Activated CD4-positive, alpha-beta T cell treated with anti-CD3 and anti-CD28 coated beads for 36 hours (primary cell): ENCODE data around the gene TTF2. TPM values are rescaled to one million over a fixed set of nuclear protein-coding genes. Genes with fewer than 3 reads are reported as not detected.
"Not testable (repeated sequence)": the region's sequence is repeated elsewhere in the genome, so short reads cannot be mapped to it uniquely, and the experiment has no call there.

Experiments used
- ATAC-seq: fragments of 200-7000 bp; cut with Tn5 transposase; one replicate; pipeline ENCODE4 v1.10.0; 2021; ENCODE audit warnings: mild to moderate bottlenecking, moderate library complexity
- CTCF ChIA-PET: fragments of 350-600 bp; sonication (Branson Sonifier 250); formaldehyde crosslinking; loops from one replicate; lab custom pipeline; 2021; ENCODE audit warnings: antibody characterized with exemption; lab: Charles Lee
- POLR2A ChIA-PET: fragments of 350-600 bp; sonication (Branson Sonifier 250); formaldehyde crosslinking; loops from one replicate; lab custom pipeline; 2021; ENCODE audit warnings: antibody characterized with exemption, inconsistent platforms; lab: Charles Lee
- DNase-seq: peaks from one replicate; pipeline ENCODE4 v3.0.0-alpha.2; 2020
- H3K27ac Mint-ChIP-seq: one replicate; pipeline ENCODE4 v1.8.0; 2021; ENCODE audit warnings: mixed read lengths
- H3K27me3 Mint-ChIP-seq: one replicate; pipeline ENCODE4 v1.8.0; 2021; ENCODE audit warnings: mixed read lengths
- H3K36me3 Mint-ChIP-seq: one replicate; pipeline ENCODE4 v1.8.0; 2021; ENCODE audit warnings: low read depth, mixed read lengths
- H3K4me1 Mint-ChIP-seq: one replicate; pipeline ENCODE4 v1.8.0; 2021; ENCODE audit warnings: mixed read lengths
- H3K4me3 Mint-ChIP-seq: one replicate; pipeline ENCODE4 v1.8.0; 2021; ENCODE audit warnings: mild to moderate bottlenecking, moderate library complexity, mixed read lengths
- H3K9me3 Mint-ChIP-seq: one replicate; pipeline ENCODE4 v1.8.0; 2021; ENCODE audit warnings: low read depth, mixed read lengths
- intact Hi-C, 2 experiments: fragments of 100-400 bp; cut with DNase I in 1 of 2; cut with micrococcal nuclease in 1 of 2; formaldehyde crosslinking; loops; one replicate each; pipeline versions ENCODE4 v1.14.2 to v1.15.1; 2022 to 2024; cut with DNase I, micrococcal nuclease
- total RNA-seq, 2 experiments: library from RNA; stranded (reverse); gene quantifications; one replicate each; pipeline ENCODE4 v1.2.3, GENCODE V29; 2021

Gene TTF2
- total RNA-seq, 2 experiments from 2014 or later, result 99.7 to 108 TPM

GRCh38 chr1:117092594-117092993 is 32.5 kb downstream of the TTF2 start:
- CTCF ChIA-PET, result interaction anchor here (0.7 to 9.8 kb wide), 18 partner anchors 10 to 518 kb away, joined by 3 to 89 read pairs (median 4); partner anchors contain the start of gene TTF2
- Mint-ChIP-seq H3K27ac (peak overlapping the region; percentile 39), H3K4me1 (peaks cover 19% of the 10 kb centered on the region)

GRCh38 chr1:117093091-117093534 is 33.0 kb downstream of the TTF2 start:
- POLR2A ChIA-PET, result interaction anchor here (1.3 to 2.4 kb wide), 4 partner anchors 10 to 33 kb away, joined by 3 to 8 read pairs (median 6); partner anchors contain the start of gene TTF2
- H3K4me3 Mint-ChIP-seq, result no peak overlapping the region

More at GRCh38 chr1:117092594-117092993, 32.5 kb downstream of the TTF2 start:
- Mint-ChIP-seq H3K4me3 (no peak overlapping the region), H3K36me3 (peaks cover 75% of the 10 kb centered on the region), H3K9me3 (no peaks in the 10 kb centered on the region), H3K27me3 (no peaks in the 10 kb centered on the region)
- intact Hi-C loops, result loop anchor here in 1 of 2 experiments (2.0 kb wide), 1 partner anchor 30 kb away; no protein-coding TSS in a partner anchor
- DNase-seq, result no peak
- POLR2A ChIA-PET, result interaction anchor here (1.3 to 2.4 kb wide), 4 partner anchors 10 to 32 kb away, joined by 3 to 8 read pairs (median 6); partner anchors contain the start of gene TTF2
- no peak for ATAC-seq

GRCh38 chr1:117093870-117094621 is 33.9 kb downstream of the TTF2 start:
- intact Hi-C loops, result loop anchor here (2.0 kb wide), 2 partner anchors 17 to 31 kb away; no protein-coding TSS in a partner anchor
- H3K27ac Mint-ChIP-seq, result no peak overlapping the region
- peaks cover 19% of the 10 kb centered on the region for H3K4me1 Mint-ChIP-seq
- ChIA-PET CTCF (interaction anchor here (0.5 to 9.8 kb wide), 23 partner anchors 9 to 520 kb away, joined by 3 to 89 read pairs (median 4); partner anchors contain the start of gene TTF2), POLR2A (interaction anchor here (0.5 to 2.4 kb wide), 6 partner anchors 10 to 42 kb away, joined by 3 to 8 read pairs (median 4); no protein-coding TSS in a partner anchor)
- peak; percentile 85 for ATAC-seq
- H3K9me3 Mint-ChIP-seq, result no peaks in the 10 kb centered on the region
- DNase-seq, result peak; percentile 60
- peaks cover 80% of the 10 kb centered on the region for H3K36me3 Mint-ChIP-seq
- H3K4me3 Mint-ChIP-seq, result no peak overlapping the region
- H3K27me3 Mint-ChIP-seq, result no peaks in the 10 kb centered on the region

More at GRCh38 chr1:117093091-117093534, 33.0 kb downstream of the TTF2 start:
- Mint-ChIP-seq H3K4me1 (peaks cover 19% of the 10 kb centered on the region), H3K9me3 (no peaks in the 10 kb centered on the region), H3K36me3 (peaks cover 78% of the 10 kb centered on the region), H3K27ac (peak overlapping the region; percentile 39), H3K27me3 (no peaks in the 10 kb centered on the region)
- CTCF ChIA-PET, result interaction anchor here (0.6 to 9.8 kb wide), 24 partner anchors 11 to 519 kb away, joined by 3 to 89 read pairs (median 4); partner anchors contain the start of gene TTF2
- ATAC-seq (peak; percentile 88), DNase-seq (peak; percentile 60)
- intact Hi-C loops, result loop anchor here in 1 of 2 experiments (2.0 kb wide), 1 partner anchor 30 kb away; no protein-coding TSS in a partner anchor

- intact Hi-C loops, result loop anchor here in 1 of 2 experiments (2.0 kb wide), 1 partner anchor 18 kb away; no protein-coding TSS in a partner anchor
- peaks cover 81% of the 10 kb centered on the region for H3K36me3 Mint-ChIP-seq
- CTCF ChIA-PET, result interaction anchor here (0.5 to 9.8 kb wide), 5 partner anchors 13 to 455 kb away, joined by 3 to 89 read pairs (median 4); no protein-coding TSS in a partner anchor
- ATAC-seq (no peak), DNase-seq (no peak)
- H3K4me1 Mint-ChIP-seq, result peaks cover 19% of the 10 kb centered on the region
- no peaks in the 10 kb centered on the region for H3K9me3 Mint-ChIP-seq
- H3K27me3 Mint-ChIP-seq, result no peaks in the 10 kb centered on the region
- POLR2A ChIA-PET, result interaction anchor here (2.4 kb wide), 1 partner anchor 18 kb away, joined by 8 read pairs; no protein-coding TSS in a partner anchor
- H3K4me3 Mint-ChIP-seq, result no peak overlapping the region
- H3K27ac Mint-ChIP-seq, result peak overlapping the region; percentile 12
These were observed 34.9 kb downstream of the TTF2 start for GRCh38 chr1:117094841-117095604.

- Mint-ChIP-seq H3K9me3 (no peaks in the 10 kb centered on the region), H3K27me3 (no peaks in the 10 kb centered on the region), H3K4me1 (peaks cover 19% of the 10 kb centered on the region), H3K4me3 (no peak overlapping the region), H3K36me3 (peaks cover 80% of the 10 kb centered on the region), H3K27ac (no peak overlapping the region)
- intact Hi-C loops, result no loop called here
- ChIA-PET POLR2A (no interaction called here), CTCF (interaction anchor here (0.8 to 9.8 kb wide), 3 partner anchors 17 to 32 kb away, joined by 4 to 89 read pairs (median 4); no protein-coding TSS in a partner anchor)
- ATAC-seq (no peak), DNase-seq (no peak)
These were observed 36.9 kb downstream of the TTF2 start for GRCh38 chr1:117096951-117097408.

- ChIA-PET CTCF (interaction anchor here (1.1 to 9.8 kb wide), 2 partner anchors 29 to 31 kb away, joined by 4 to 89 read pairs; no protein-coding TSS in a partner anchor), POLR2A (no interaction called here)
- Mint-ChIP-seq H3K27ac (no peak overlapping the region), H3K36me3 (peaks cover 80% of the 10 kb centered on the region), H3K27me3 (no peaks in the 10 kb centered on the region), H3K4me1 (peaks cover 17% of the 10 kb centered on the region), H3K9me3 (no peaks in the 10 kb centered on the region), H3K4me3 (no peak overlapping the region)
- ATAC-seq, result no peak
- intact Hi-C loops, result no loop called here
- DNase-seq, result no peak
These were observed 37.3 kb downstream of the TTF2 start for GRCh38 chr1:117097443-117097842.

- Mint-ChIP-seq H3K4me3 (no peak overlapping the region), H3K27me3 (no peaks in the 10 kb centered on the region), H3K36me3 (peaks cover 78% of the 10 kb centered on the region), H3K9me3 (no peaks in the 10 kb centered on the region), H3K4me1 (peaks cover 8% of the 10 kb centered on the region), H3K27ac (no peak overlapping the region)
- ChIA-PET POLR2A (no interaction called here), CTCF (interaction anchor here (0.7 to 1.4 kb wide), 4 partner anchors 23 to 209 kb away, joined by 3 to 6 read pairs (median 3); partner anchors contain the start of gene TTF2)
- no peak for DNase-seq
- ATAC-seq, result no peak
- intact Hi-C loops, result no loop called here
These were observed 38.3 kb downstream of the TTF2 start for GRCh38 chr1:117098287-117098890.

GRCh38 chr1:117101334-117101733 is 41.2 kb downstream of the TTF2 start:
- H3K27ac Mint-ChIP-seq, result no peak overlapping the region
- ChIA-PET CTCF (no interaction called here), POLR2A (no interaction called here)
- H3K27me3 Mint-ChIP-seq, result no peaks in the 10 kb centered on the region
- peaks cover 80% of the 10 kb centered on the region for H3K36me3 Mint-ChIP-seq
- no peaks in the 10 kb centered on the region for H3K4me1 Mint-ChIP-seq
- H3K4me3 Mint-ChIP-seq, result no peak overlapping the region
- intact Hi-C loops, result no loop called here
- DNase-seq, result no peak
- H3K9me3 Mint-ChIP-seq, result no peaks in the 10 kb centered on the region
- no peak for ATAC-seq

GRCh38 chr1:117101858-117102257 is 41.7 kb downstream of the TTF2 start:
- H3K4me3 Mint-ChIP-seq, POLR2A ChIA-PET, DNase-seq, ATAC-seq, intact Hi-C loops, H3K4me1 Mint-ChIP-seq, H3K27ac Mint-ChIP-seq, H3K9me3 Mint-ChIP-seq, H3K27me3 Mint-ChIP-seq, CTCF ChIA-PET: not testable (repeated sequence)
- peaks cover 81% of the 10 kb centered on the region for H3K36me3 Mint-ChIP-seq

- H3K4me3 Mint-ChIP-seq, result no peak overlapping the region
- intact Hi-C loops, result no loop called here
- H3K9me3 Mint-ChIP-seq, result no peaks in the 10 kb centered on the region
- H3K27me3 Mint-ChIP-seq, result no peaks in the 10 kb centered on the region
- ChIA-PET CTCF (interaction anchor here (1.3 kb wide), 1 partner anchor 17 kb away, joined by 3 read pairs; no protein-coding TSS in a partner anchor), POLR2A (no interaction called here)
- H3K4me1 Mint-ChIP-seq, result peaks cover 9% of the 10 kb centered on the region
- peaks cover 64% of the 10 kb centered on the region for H3K36me3 Mint-ChIP-seq
- H3K27ac Mint-ChIP-seq, result no peak overlapping the region
- ATAC-seq (no peak), DNase-seq (no peak)
These were observed 44.9 kb downstream of the TTF2 start for GRCh38 chr1:117104986-117105385.
